Dermis blood vessel endothelial cell (primary cell): ENCODE data around the gene LDHA. TPM values are rescaled to one million over a fixed set of nuclear protein-coding genes. Genes with fewer than 3 reads are reported as not detected.
"Not testable (repeated sequence)": the region's sequence is repeated elsewhere in the genome, so short reads cannot be mapped to it uniquely, and the experiment has no call there.

Source experiments
- DNase-seq: peaks from one replicate; pipeline ENCODE4 v3.0.0; 2010
- total RNA-seq: library from RNA; depleted of rRNA; stranded (reverse); fragments of >200 nt; gene quantifications from 2 replicates; pipeline ENCODE4 v1.2.3, GENCODE V29; 2014

Gene LDHA
- total RNA-seq, 1 donor from 2014 or later, result 281 TPM

- DNase-seq, result peak; percentile 45
These were observed 768 bp downstream of the LDHA start for GRCh38 chr11:18394928-18395734.

- peak; percentile 99 for DNase-seq
These were observed 1.6 kb downstream of the LDHA start for GRCh38 chr11:18395735-18396504.

- no peak for DNase-seq
These were observed 3.6 kb downstream of the LDHA start for GRCh38 chr11:18397921-18398320.

GRCh38 chr11:18401077-18401476, 6.7 kb downstream of the LDHA start:
- not testable (repeated sequence) for DNase-seq

GRCh38 chr11:18404062-18404461, 9.7 kb downstream of the LDHA start:
- DNase-seq, result no peak

GRCh38 chr11:18407400-18407799, 13.0 kb downstream of the LDHA start:
- peak; percentile 2 for DNase-seq

GRCh38 chr11:18408558-18409291, 14.4 kb downstream of the LDHA start:
- no peak for DNase-seq

GRCh38 chr11:18416459-18416858, 22.1 kb downstream of the LDHA start:
- DNase-seq, result no peak

GRCh38 chr11:18419040-18419439, 24.7 kb downstream of the LDHA start:
- no peak for DNase-seq

GRCh38 chr11:18420067-18420466, 25.7 kb downstream of the LDHA start:
- DNase-seq, result no peak

- no peak for DNase-seq
These were observed 32.9 kb downstream of the LDHA start for GRCh38 chr11:18427240-18427639.

GRCh38 chr11:18429332-18429731, 35.0 kb downstream of the LDHA start:
- no peak for DNase-seq

GRCh38 chr11:18438691-18439090, 44.3 kb downstream of the LDHA start:
- DNase-seq, result no peak

- no peak for DNase-seq
These were observed 54.9 kb downstream of the LDHA start for GRCh38 chr11:18449251-18449650.

GRCh38 chr11:18452927-18453326, 58.6 kb downstream of the LDHA start:
- no peak for DNase-seq

GRCh38 chr11:18455686-18456372, 61.5 kb downstream of the LDHA start, which contains the start of gene LDHAL6A:
TSS of gene LDHAL6A (plus strand) at chr11:18455856. CDS start at chr11:18456681, 825 bp downstream.
- no peak for DNase-seq

- DNase-seq, result peak; percentile 82
These were observed 63.1 kb downstream of the LDHA start for GRCh38 chr11:18457450-18457849.

Other genes with a start within 250 kb of the LDHA start
- 0.19 and 0.51 TPM in 2 replicates for gene MRGPRX4, start 221.7 kb upstream of the LDHA start, total RNA-seq
- not detected in 2 replicates for gene SAA4, start 157.8 kb upstream of the LDHA start, total RNA-seq
- gene SAA2, start 145.9 kb upstream of the LDHA start, total RNA-seq, result 0.70 and 2.0 TPM in 2 replicates
- gene SAA1, start 128.3 kb upstream of the LDHA start, total RNA-seq, result 0.98 and 3.1 TPM in 2 replicates
- gene HPS5, start 72.4 kb upstream of the LDHA start, total RNA-seq, result 26.0 and 38.8 TPM in 2 replicates
- 66.9 and 77.4 TPM in 2 replicates for gene GTF2H1, start 72.0 kb upstream of the LDHA start, total RNA-seq
- gene LDHC, start 17.8 kb downstream of the LDHA start, total RNA-seq, result 0.34 TPM in 1 of 2 replicates, not detected in the other
- gene LDHAL6A, start 61.3 kb downstream of the LDHA start, total RNA-seq, result not detected in 2 replicates
- 45.3 and 68.2 TPM in 2 replicates for gene TSG101, start 132.4 kb downstream of the LDHA start, total RNA-seq
- gene UEVLD, start 194.2 kb downstream of the LDHA start, total RNA-seq, result 27.7 and 27.9 TPM in 2 replicates
- gene MISFA, start 205.2 kb downstream of the LDHA start, total RNA-seq, result 0.68 and 1.0 TPM in 2 replicates
- 14.1 and 19.3 TPM in 2 replicates for gene SPTY2D1, start 239.8 kb downstream of the LDHA start, total RNA-seq